Upper lobe of right lung (tissue), 1 donor: ENCODE data around the gene TMEM247. TPM values are rescaled to one million over a fixed set of nuclear protein-coding genes. Genes with fewer than 3 reads are reported as not detected.

ENCODE experiments used
- ATAC-seq: fragments of 200-7000 bp; cut with Tn5 transposase; one replicate; pipeline ENCODE4 v1.9.1; 2020; ENCODE audit warnings: mild to moderate bottlenecking, moderate library complexity
- DNase-seq: peaks from one replicate; pipeline ENCODE4 v3.0.0-alpha.2; 2020
- H3K27ac ChIP-seq: fragments of 200-600 bp; one replicate; pipeline ENCODE4 v1.8.0; 2022
- H3K27me3 ChIP-seq: fragments of 200-600 bp; one replicate; pipeline ENCODE4 v1.8.0; 2022; ENCODE audit warnings: mild to moderate bottlenecking
- H3K36me3 ChIP-seq: fragments of 200-600 bp; one replicate; pipeline ENCODE4 v1.8.0; 2022
- H3K4me1 ChIP-seq: fragments of 200-600 bp; one replicate; pipeline ENCODE4 v1.8.0; 2022
- H3K4me3 ChIP-seq: fragments of 200-600 bp; one replicate; pipeline ENCODE4 v1.8.0; 2022; ENCODE audit warnings: mild to moderate bottlenecking
- H3K9me3 ChIP-seq: fragments of 200-600 bp; one replicate; pipeline ENCODE4 v1.8.0; 2022
- intact Hi-C: fragments of 100-400 bp; cut with DNase I; formaldehyde crosslinking; loops from one replicate; pipeline ENCODE4 v1.11.0; 2022
- long read RNA-seq: library from polyadenylated mRNA; unstranded; transcript quantifications from one replicate; pipeline ENCODE4 v2.0.0, GENCODE V29; 2021
- total RNA-seq: library from RNA; stranded (reverse); fragmentation: NEBNext Ultra II Directional; extraction: Animal tissue kit (Norgen Biotek cat#: 25700); gene quantifications from one replicate; pipeline ENCODE4 v1.2.1, GENCODE V29; 2021
- TF ChIP-seq, protein P1 (sequence below): fragments of 200-600 bp; IDR thresholded peaks from one replicate; pipeline ENCODE4 v1.8.0; 2022; ENCODE audit warnings: antibody characterized with exemption
- donor health status: DM: no; HTN: yes; CAD: no; lungs with severe emphysema.

Gene TMEM247
- total RNA-seq, result not detected
- long read RNA-seq, result 0 reads

DNA sequence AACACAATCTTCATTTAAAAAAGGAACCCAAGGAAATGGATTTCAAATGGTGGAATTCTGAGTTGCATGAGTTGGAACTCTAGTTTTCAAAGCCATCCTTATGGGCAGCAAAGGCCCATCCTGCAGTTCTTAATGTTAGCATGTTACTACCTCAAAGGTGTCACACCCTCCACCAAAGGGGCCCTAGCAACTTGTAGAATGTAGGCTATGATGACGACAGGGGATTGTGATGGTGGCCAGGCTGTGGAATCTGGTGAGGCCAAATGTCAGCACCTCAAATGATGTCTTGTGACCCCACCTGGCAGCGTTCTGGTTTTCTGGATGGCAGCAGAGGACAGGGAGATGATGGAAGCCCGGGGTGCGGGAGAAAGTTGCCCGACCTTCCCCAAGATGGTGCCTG, at the start of gene TMEM247:
TMEM247 (plus strand) TSS at position 301 of the 400 bp plus-strand sequence.
- no peaks in the 10 kb centered on the region for H3K9me3 ChIP-seq
- no peak for ATAC-seq
- H3K4me3 ChIP-seq, result no peak within 1 kb of the TSS
- H3K4me1 ChIP-seq, result peaks cover 11% of the 10 kb centered on the region
- DNase-seq, result no peak
- intact Hi-C loops, result no loop called here
- no peak within 1 kb of the TSS for H3K27ac ChIP-seq
- H3K27me3 ChIP-seq, result no peaks in the 10 kb centered on the region
- TF ChIP-seq, protein P1, sequence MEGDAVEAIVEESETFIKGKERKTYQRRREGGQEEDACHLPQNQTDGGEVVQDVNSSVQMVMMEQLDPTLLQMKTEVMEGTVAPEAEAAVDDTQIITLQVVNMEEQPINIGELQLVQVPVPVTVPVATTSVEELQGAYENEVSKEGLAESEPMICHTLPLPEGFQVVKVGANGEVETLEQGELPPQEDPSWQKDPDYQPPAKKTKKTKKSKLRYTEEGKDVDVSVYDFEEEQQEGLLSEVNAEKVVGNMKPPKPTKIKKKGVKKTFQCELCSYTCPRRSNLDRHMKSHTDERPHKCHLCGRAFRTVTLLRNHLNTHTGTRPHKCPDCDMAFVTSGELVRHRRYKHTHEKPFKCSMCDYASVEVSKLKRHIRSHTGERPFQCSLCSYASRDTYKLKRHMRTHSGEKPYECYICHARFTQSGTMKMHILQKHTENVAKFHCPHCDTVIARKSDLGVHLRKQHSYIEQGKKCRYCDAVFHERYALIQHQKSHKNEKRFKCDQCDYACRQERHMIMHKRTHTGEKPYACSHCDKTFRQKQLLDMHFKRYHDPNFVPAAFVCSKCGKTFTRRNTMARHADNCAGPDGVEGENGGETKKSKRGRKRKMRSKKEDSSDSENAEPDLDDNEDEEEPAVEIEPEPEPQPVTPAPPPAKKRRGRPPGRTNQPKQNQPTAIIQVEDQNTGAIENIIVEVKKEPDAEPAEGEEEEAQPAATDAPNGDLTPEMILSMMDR, result no peak
- H3K36me3 ChIP-seq, result no peaks in the 10 kb centered on the region

DNA sequence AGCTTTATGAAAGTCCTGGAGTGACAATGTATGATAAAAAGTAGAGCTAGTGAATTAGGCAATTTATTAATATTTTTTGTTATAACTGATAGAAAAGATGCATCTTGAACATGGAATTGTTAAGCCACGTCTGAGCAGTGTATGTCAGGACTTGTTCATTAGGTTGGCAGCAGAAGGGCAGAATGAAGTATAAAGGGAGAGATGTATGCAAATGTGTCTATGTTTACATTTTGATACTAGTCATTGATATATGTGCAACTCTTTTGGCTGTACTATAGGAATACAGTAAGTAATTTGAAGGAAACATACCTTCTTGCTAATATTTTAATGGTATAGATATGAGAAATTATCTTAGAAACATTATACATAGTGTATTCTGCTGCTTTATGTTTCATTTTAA, 49.0 kb upstream of the TMEM247 start:
- no peaks in the 10 kb centered on the region for H3K27me3 ChIP-seq
- no peaks in the 10 kb centered on the region for H3K9me3 ChIP-seq
- ATAC-seq (no peak), DNase-seq (no peak)
- intact Hi-C loops, result no loop called here
- TF ChIP-seq, protein P1, result no peak
- H3K36me3 ChIP-seq, result no peaks in the 10 kb centered on the region
- no peak overlapping the region for H3K27ac ChIP-seq
- H3K4me3 ChIP-seq, result no peak overlapping the region
- H3K4me1 ChIP-seq, result no peaks in the 10 kb centered on the region

DNA sequence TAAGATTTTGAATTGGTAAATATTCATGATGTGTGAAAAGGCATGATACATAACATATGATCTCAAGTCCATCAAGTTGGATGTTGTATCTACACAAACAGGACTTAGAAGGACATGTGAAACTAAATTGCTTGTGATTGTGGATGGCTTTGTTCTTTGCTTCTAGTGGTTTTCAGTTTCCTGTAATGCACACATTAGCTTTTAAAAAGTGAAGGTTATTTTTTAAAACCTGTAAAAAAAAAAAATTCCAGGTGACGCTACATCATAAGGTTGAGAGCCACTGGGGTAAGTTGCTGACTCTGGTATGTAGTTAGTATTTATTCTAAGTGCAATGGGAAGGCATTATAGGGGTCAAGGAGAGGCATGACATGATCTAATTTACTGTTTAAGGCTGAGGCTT, 48.4 kb upstream of the TMEM247 start:
- no peak for DNase-seq
- TF ChIP-seq, protein P1, result no peak
- Histone ChIP-seq H3K27me3 (no peaks in the 10 kb centered on the region), H3K27ac (no peak overlapping the region), H3K4me3 (no peak overlapping the region), H3K4me1 (no peaks in the 10 kb centered on the region), H3K36me3 (no peaks in the 10 kb centered on the region), H3K9me3 (no peaks in the 10 kb centered on the region)
- intact Hi-C loops, result no loop called here
- ATAC-seq, result no peak

DNA sequence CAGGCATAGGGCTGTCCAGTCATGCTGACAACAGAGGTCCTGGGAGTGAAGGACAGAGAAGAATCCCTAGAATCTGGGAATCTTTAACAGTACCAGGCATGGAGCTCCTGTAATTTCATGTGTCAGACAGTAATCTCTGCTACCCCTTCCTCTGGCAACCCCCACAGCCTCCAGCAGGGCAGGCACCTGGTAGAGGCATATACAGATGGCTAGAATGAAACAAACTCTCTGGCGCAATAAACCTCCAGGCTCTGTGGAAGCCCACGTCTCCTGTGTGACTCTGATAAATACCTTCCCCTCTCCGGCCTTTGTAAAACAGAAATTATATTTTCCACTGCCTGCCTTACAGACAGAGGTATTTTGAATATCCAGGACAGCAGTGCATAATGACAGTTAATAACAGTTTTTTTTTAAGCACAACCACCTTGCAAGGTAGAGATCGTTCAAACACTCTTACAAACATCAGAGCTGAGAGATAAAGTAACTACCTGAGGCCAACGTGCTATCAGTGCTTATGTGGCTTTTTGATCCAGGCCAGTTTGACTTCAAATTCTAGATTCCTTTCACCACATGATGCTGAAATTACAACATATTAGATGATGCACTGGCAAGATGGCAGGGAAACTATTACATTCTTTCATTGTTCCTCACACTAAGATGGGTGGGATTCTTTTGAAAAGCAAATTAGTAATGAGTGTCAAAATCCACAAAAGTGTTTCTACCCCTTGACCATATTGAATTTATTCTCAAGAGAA, 47.7 kb upstream of the TMEM247 start:
- TF ChIP-seq, protein P1, result no peak
- intact Hi-C loops, result no loop called here
- H3K4me3 ChIP-seq, result no peak overlapping the region
- H3K36me3 ChIP-seq, result no peaks in the 10 kb centered on the region
- no peaks in the 10 kb centered on the region for H3K4me1 ChIP-seq
- ATAC-seq (no peak), DNase-seq (no peak)
- no peaks in the 10 kb centered on the region for H3K27me3 ChIP-seq
- H3K27ac ChIP-seq, result no peak overlapping the region
- H3K9me3 ChIP-seq, result no peaks in the 10 kb centered on the region

DNA sequence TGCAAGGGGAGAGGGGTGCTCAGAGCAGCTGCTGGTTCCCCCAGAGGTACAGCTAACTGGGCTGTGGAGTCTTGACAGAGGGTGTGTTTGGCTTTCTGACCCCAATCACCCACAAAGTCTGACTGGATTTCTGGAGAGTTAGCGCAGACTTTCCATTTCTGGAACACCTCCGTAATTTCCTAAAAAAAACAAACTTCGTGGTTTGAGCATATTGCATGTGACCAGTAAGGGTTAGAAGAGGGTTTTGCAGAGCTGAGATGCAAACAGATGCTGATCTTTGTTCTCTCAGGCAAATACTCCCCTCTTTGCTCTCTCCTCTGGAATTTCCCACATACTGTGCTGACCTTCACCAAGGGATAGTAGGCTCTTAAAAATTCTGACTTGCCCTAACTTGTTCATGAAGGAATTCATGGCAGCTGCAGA, 44.5 kb upstream of the TMEM247 start:
- DNase-seq (no peak), ATAC-seq (no peak)
- Histone ChIP-seq H3K9me3 (no peaks in the 10 kb centered on the region), H3K27me3 (no peaks in the 10 kb centered on the region), H3K4me1 (no peaks in the 10 kb centered on the region), H3K4me3 (no peak overlapping the region), H3K27ac (no peak overlapping the region), H3K36me3 (no peaks in the 10 kb centered on the region)
- intact Hi-C loops, result no loop called here
- TF ChIP-seq, protein P1, result no peak
